ENCODE results near the gene B3GALNT1. TPM values are rescaled to one million over a fixed set of nuclear protein-coding genes. Genes with fewer than 3 reads are reported as not detected.
A peak's percentile ranks its signal among the peaks of the same experiment; 100 is the strongest.

Gene B3GALNT1
- total RNA-seq (2014; rRNA removed): 3.1 and 6.4 TPM in 2 replicates
- polyA plus RNA-seq (2012): 1.9 TPM

- peak; percentile 39 for DNase-seq (ENCODE audit: low read depth)
Measured at GRCh38 chr3:161104561-161105551, at the start of gene B3GALNT1. TSS of gene B3GALNT1 (minus strand) at chr3:161105349. CDS start at chr3:161086754, 18,595 bp downstream.

- no peak for DNase-seq (ENCODE audit: low read depth)
Measured at GRCh38 chr3:161153480-161153879, 48.3 kb upstream of the B3GALNT1 start.

- peak; percentile 13 for DNase-seq (ENCODE audit: low read depth)
Measured at GRCh38 chr3:161150001-161150525, 44.9 kb upstream of the B3GALNT1 start.

- DNase-seq (ENCODE audit: low read depth): peak; percentile 45
Measured at GRCh38 chr3:161149529-161149928, 44.4 kb upstream of the B3GALNT1 start.

- peak; percentile 7 for DNase-seq (ENCODE audit: low read depth)
Measured at GRCh38 chr3:161148832-161149475, 43.8 kb upstream of the B3GALNT1 start.

- DNase-seq (ENCODE audit: low read depth): no peak
Measured at GRCh38 chr3:161142486-161142885, 37.3 kb upstream of the B3GALNT1 start.

GRCh38 chr3:161139686-161140085 is 34.5 kb upstream of the B3GALNT1 start:
- DNase-seq (ENCODE audit: low read depth): no peak

- no peak for DNase-seq (ENCODE audit: low read depth)
Measured at GRCh38 chr3:161137260-161137659, 32.1 kb upstream of the B3GALNT1 start.

- DNase-seq (ENCODE audit: low read depth): no peak
Measured at GRCh38 chr3:161132391-161132790, 27.2 kb upstream of the B3GALNT1 start.

- DNase-seq (ENCODE audit: low read depth): no peak
Measured at GRCh38 chr3:161126495-161126894, 21.3 kb upstream of the B3GALNT1 start.

GRCh38 chr3:161117646-161118045 is 12.5 kb upstream of the B3GALNT1 start:
- no peak for DNase-seq (ENCODE audit: low read depth)

GRCh38 chr3:161108840-161109239 is 3.7 kb upstream of the B3GALNT1 start:
- DNase-seq (ENCODE audit: low read depth): peak; percentile 35

GRCh38 chr3:161107311-161107710 is 2.2 kb upstream of the B3GALNT1 start:
- DNase-seq (ENCODE audit: low read depth): no peak

GRCh38 chr3:161103776-161104385 is 1.3 kb downstream of the B3GALNT1 start:
- DNase-seq (ENCODE audit: low read depth): no peak

- DNase-seq (ENCODE audit: low read depth): no peak
Measured at GRCh38 chr3:161101609-161102008, 3.5 kb downstream of the B3GALNT1 start.

GRCh38 chr3:161100994-161101393 is 4.2 kb downstream of the B3GALNT1 start:
- DNase-seq (ENCODE audit: low read depth): no peak

GRCh38 chr3:161096771-161097367 is 8.3 kb downstream of the B3GALNT1 start:
- DNase-seq (ENCODE audit: low read depth): no peak

- no peak for DNase-seq (ENCODE audit: low read depth)
Measured at GRCh38 chr3:161093895-161094294, 11.3 kb downstream of the B3GALNT1 start.

- no peak for DNase-seq (ENCODE audit: low read depth)
Measured at GRCh38 chr3:161084277-161084676, 20.9 kb downstream of the B3GALNT1 start.

- no peak for DNase-seq (ENCODE audit: low read depth)
Measured at GRCh38 chr3:161083131-161083530, 22.0 kb downstream of the B3GALNT1 start.

GRCh38 chr3:161082063-161082462 is 23.1 kb downstream of the B3GALNT1 start:
- DNase-seq (ENCODE audit: low read depth): no peak
